Neural cell (in vitro differentiated cells): ENCODE results near the gene TIMM17B.

Source experiments
- RAD21 ChIP-seq: fragments of 450-650 bp; conservative IDR thresholded peaks from 2 replicates; pipeline ENCODE4 v1.6.1; 2014; ENCODE audit warnings: antibody characterized with exemption, mild to moderate bottlenecking, moderate library complexity
- TF ChIP-seq, protein P1 (sequence below): fragments of 450-650 bp; IDR thresholded peaks from 2 replicates; pipeline ENCODE4 v1.5.1; 2014; ENCODE audit warnings: antibody characterized with exemption, mild to moderate bottlenecking, moderate library complexity; ENCODE audit not compliant: poor library complexity, severe bottlenecking

DNA sequence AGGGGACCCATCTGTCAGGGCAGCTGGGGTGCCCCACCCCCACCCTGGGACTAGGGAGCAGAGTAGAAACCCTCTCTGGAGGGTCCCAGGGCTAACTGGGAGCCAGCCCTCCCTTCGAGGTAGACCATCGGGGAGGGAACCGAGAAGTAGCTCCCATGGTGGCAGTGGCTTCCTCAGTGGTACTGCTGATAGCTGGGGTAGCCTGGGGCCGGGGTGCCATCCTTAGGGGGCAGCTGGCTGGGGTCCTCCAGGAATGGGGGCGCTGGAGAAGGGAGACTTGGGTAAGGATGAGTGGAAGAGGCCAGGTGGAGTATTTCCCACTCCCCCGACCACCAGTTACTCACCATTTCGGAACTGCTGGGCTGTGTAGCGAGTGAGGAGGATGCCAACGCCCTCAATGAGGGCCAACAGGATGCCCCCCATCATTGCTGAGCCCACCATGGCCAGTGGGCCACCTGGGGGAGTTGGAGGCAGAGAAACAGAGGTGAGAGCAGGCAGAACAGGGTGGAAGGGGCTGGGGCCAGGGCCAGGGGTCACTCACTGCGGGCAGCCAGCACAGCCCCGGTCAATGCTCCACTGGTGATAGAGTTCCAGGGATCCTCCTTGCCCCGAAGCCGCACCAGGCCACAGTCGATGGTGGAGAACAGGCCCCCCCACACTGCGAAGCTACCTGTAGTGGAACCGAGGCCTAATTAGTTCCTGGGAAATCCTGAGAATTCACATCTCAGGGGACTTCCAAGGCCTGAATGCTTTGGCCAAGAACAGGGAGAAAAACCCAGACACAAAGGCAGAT lies 3.8 kb downstream of the TIMM17B start:
- no peak for TF ChIP-seq RAD21
- TF ChIP-seq, protein P1, sequence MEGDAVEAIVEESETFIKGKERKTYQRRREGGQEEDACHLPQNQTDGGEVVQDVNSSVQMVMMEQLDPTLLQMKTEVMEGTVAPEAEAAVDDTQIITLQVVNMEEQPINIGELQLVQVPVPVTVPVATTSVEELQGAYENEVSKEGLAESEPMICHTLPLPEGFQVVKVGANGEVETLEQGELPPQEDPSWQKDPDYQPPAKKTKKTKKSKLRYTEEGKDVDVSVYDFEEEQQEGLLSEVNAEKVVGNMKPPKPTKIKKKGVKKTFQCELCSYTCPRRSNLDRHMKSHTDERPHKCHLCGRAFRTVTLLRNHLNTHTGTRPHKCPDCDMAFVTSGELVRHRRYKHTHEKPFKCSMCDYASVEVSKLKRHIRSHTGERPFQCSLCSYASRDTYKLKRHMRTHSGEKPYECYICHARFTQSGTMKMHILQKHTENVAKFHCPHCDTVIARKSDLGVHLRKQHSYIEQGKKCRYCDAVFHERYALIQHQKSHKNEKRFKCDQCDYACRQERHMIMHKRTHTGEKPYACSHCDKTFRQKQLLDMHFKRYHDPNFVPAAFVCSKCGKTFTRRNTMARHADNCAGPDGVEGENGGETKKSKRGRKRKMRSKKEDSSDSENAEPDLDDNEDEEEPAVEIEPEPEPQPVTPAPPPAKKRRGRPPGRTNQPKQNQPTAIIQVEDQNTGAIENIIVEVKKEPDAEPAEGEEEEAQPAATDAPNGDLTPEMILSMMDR = no peak
